Measurements from ENCODE around the gene RPS6KB1. TPM values are rescaled to one million over a fixed set of nuclear protein-coding genes. Genes with fewer than 3 reads are reported as not detected.
A peak's percentile ranks its signal among the peaks of the same experiment; 100 is the strongest.
"Not testable (repeated sequence)": the region's sequence is repeated elsewhere in the genome, so short reads cannot be mapped to it uniquely, and the experiment has no call there.

The RPS6KB1 gene
- total RNA-seq, 2 donors from 2014 or later, result 55.2 to 79.8 TPM

DNA sequence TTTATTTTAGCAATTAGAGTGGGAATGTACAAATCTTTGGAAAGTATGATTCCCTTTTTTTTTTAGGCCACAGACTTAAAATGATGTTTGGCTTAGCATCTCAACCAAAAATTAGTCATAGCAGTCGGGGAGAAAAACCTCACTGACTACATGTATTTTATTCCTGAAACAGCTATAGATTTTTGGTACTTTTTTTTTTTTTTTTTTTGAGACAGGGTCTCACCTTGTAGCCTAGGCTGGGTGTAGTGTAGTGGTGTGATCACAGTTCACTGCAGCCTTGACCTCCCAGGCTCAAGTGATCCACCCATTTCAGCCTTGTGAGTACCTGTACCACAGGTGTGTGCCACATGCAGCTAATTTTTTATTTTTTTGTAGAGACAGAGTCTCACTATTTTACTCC lies 48.2 kb downstream of the RPS6KB1 start:
- Mint-ChIP-seq H3K9me3 (no peaks in the 10 kb centered on the region), H3K27ac (peak overlapping the region; percentile 95), H3K4me3 (peak overlapping the region; percentile 19), H3K36me3 (ENCODE audit: low read depth) (peaks cover 100% of the 10 kb centered on the region), H3K27me3 (no peaks in the 10 kb centered on the region), H3K4me1 (peaks cover 6% of the 10 kb centered on the region)
- ATAC-seq (replicated peaks), result peak; percentile 67

GRCh38 chr17:59946433-59946832 lies 53.5 kb downstream of the RPS6KB1 start:
- ATAC-seq (replicated peaks); H3K27me3 Mint-ChIP-seq; H3K4me3 Mint-ChIP-seq; H3K9me3 Mint-ChIP-seq; H3K4me1 Mint-ChIP-seq: not testable (repeated sequence)
- Mint-ChIP-seq H3K27ac (peak overlapping the region; percentile 35), H3K36me3 (ENCODE audit: low read depth) (peaks cover 97% of the 10 kb centered on the region)

DNA sequence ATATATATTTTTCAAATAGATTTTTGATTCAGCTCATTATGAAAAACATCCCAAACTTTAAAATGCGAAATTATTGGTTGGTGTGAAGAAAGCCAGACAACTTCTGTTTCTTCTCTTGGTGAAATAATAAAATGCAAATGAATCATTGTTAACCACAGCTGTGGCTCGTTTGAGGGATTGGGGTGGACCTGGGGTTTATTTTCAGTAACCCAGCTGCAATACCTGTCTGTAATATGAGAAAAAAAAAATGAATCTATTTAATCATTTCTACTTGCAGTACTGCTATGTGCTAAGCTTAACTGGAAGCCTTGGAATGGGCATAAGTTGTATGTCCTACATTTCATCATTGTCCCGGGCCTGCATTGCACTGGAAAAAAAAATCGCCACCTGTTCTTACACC lies 54.4 kb downstream of the RPS6KB1 start:
- not testable (repeated sequence) for H3K27ac Mint-ChIP-seq; H3K4me3 Mint-ChIP-seq; ATAC-seq (replicated peaks); H3K4me1 Mint-ChIP-seq; H3K9me3 Mint-ChIP-seq; H3K27me3 Mint-ChIP-seq
- H3K36me3 Mint-ChIP-seq (ENCODE audit: low read depth), result peaks cover 96% of the 10 kb centered on the region

DNA sequence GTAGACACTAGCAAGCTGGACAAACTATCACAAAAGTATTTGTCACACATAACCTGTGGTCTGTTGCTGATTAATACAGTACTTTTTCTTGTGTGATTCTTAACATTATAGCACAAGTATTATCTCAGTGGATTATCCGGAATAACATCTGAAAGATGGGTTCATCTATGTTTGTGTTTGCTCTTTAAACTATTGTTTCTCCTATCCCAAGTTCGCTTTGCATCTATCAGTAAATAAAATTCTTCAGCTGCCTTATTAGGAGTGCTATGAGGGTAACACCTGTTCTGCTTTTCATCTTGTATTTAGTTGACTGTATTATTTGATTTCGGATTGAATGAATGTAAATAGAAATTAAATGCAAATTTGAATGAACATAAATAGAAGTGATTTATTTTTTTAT lies 57.1 kb downstream of the RPS6KB1 start:
- H3K27me3 Mint-ChIP-seq, result no peaks in the 10 kb centered on the region
- H3K9me3 Mint-ChIP-seq, result no peaks in the 10 kb centered on the region
- H3K4me1 Mint-ChIP-seq, result peaks cover 4% of the 10 kb centered on the region
- no peak for ATAC-seq (replicated peaks)
- no peak overlapping the region for H3K4me3 Mint-ChIP-seq
- no peak overlapping the region for H3K27ac Mint-ChIP-seq
- H3K36me3 Mint-ChIP-seq (ENCODE audit: low read depth), result peaks cover 92% of the 10 kb centered on the region

GRCh38 chr17:59954856-59955255 lies 61.9 kb downstream of the RPS6KB1 start:
- no peak overlapping the region for H3K27ac Mint-ChIP-seq
- H3K4me1 Mint-ChIP-seq, result no peaks in the 10 kb centered on the region
- no peaks in the 10 kb centered on the region for H3K9me3 Mint-ChIP-seq
- no peak overlapping the region for H3K4me3 Mint-ChIP-seq
- ATAC-seq (replicated peaks), result no peak
- H3K27me3 Mint-ChIP-seq, result no peaks in the 10 kb centered on the region
- peaks cover 93% of the 10 kb centered on the region for H3K36me3 Mint-ChIP-seq (ENCODE audit: low read depth)

GRCh38 chr17:59959574-59959973 lies 66.7 kb downstream of the RPS6KB1 start:
- H3K9me3 Mint-ChIP-seq; H3K4me1 Mint-ChIP-seq; H3K27me3 Mint-ChIP-seq; H3K27ac Mint-ChIP-seq; ATAC-seq (replicated peaks); H3K4me3 Mint-ChIP-seq: not testable (repeated sequence)
- peaks cover 89% of the 10 kb centered on the region for H3K36me3 Mint-ChIP-seq (ENCODE audit: low read depth)

- H3K4me1 Mint-ChIP-seq, result peaks cover 13% of the 10 kb centered on the region
- no peaks in the 10 kb centered on the region for H3K27me3 Mint-ChIP-seq
- no peak for ATAC-seq (replicated peaks)
- peak overlapping the region; percentile 99 for H3K4me3 Mint-ChIP-seq
- peaks cover 57% of the 10 kb centered on the region for H3K36me3 Mint-ChIP-seq (ENCODE audit: low read depth)
- H3K9me3 Mint-ChIP-seq, result no peaks in the 10 kb centered on the region
- no peak overlapping the region for H3K27ac Mint-ChIP-seq
These were observed 69.9 kb downstream of the RPS6KB1 start for GRCh38 chr17:59962739-59963318.

DNA sequence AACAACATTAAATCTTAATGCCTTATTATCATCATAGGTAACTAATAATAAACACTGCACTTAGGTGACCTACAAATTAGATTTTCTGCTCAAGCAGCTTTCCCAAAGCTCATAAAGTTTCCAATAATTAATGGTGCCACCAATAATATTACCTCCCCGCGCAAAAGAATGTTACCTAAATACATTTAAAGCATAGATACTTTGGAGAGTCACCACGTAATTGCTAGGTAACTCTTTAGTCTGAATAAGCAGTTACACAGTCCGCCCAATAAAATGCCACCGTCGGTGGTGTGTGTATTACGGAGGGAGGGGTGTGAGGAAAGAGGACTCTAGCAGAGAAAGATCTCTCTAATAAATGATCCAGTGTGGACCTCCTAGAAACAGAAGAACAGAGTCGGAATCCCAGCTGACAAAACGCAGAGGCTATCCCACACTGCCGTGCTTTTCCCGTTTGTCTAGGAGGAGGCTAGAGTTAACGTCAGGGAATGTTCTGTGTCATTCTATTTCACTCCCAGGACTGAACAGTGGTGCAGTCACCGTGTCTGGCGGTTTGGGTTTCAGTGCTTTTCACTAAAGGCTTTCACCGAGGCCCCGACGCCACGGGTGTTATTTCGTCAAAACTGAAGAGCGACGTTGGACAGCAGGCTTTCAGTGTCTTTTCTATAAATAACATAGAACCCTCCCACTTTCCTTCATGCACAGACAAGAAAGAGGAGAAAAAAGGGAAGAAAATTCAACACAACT lies 71.0 kb downstream of the RPS6KB1 start:
- Mint-ChIP-seq H3K4me3 (peak overlapping the region; percentile 99), H3K9me3 (no peaks in the 10 kb centered on the region), H3K4me1 (peaks cover 13% of the 10 kb centered on the region), H3K27me3 (no peaks in the 10 kb centered on the region), H3K27ac (peak overlapping the region; percentile 96), H3K36me3 (ENCODE audit: low read depth) (peaks cover 46% of the 10 kb centered on the region)
- peak; percentile 81 for ATAC-seq (replicated peaks)

DNA sequence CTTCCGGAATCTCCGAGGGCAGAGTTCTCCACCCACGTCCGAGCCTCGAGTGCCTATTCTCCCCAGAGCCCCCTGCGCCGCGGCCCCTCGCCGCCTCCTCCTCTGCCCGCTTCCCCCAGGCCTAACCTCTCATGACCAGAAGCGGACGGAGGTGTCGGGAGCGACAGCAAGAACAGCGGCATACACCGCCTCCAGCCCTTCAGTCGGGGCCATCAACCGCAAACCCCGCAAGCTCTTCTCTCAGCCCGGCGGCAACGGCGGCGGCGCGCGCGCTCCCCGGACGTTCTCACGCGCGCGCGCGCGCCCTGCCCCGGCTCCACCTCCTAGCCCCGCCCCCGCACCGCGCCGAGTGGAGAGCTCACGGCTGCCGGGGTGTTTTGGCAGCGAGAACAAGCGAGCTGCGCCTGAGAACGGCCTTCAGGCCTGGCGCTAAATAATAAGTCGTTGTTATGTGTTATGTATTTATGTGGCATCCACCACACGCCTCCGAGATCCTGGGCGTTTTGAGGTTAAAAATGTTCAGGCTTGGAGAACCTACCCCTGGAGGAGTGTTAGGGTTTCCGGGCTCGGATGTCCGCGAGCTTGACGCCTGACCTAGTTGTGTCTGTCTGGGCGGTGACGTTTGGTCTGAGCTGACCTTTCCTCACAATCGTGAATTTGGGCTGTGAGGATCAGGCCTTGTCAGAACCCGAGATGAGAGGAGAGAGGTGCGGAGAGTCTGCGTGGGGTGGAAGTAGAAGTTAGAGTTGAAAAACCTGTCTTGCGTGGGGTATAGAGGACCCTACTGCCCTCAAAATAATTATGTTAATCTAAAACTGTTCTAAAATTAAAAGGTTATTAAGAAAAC lies 71.8 kb downstream of the RPS6KB1 start, which contains the start of gene RNFT1:
Gene RNFT1, minus strand, starts transcription at position 259 of the 847 bp plus-strand sequence. Its CDS starts 77 bp downstream, at position 182.
- Mint-ChIP-seq H3K4me1 (peaks cover 13% of the 10 kb centered on the region), H3K36me3 (ENCODE audit: low read depth) (peaks cover 38% of the 10 kb centered on the region), H3K27ac (peak within 1 kb of the TSS; percentile 96), H3K4me3 (peak within 1 kb of the TSS; percentile 99), H3K9me3 (no peaks in the 10 kb centered on the region), H3K27me3 (no peaks in the 10 kb centered on the region)
- ATAC-seq (replicated peaks), result peak; percentile 80

DNA sequence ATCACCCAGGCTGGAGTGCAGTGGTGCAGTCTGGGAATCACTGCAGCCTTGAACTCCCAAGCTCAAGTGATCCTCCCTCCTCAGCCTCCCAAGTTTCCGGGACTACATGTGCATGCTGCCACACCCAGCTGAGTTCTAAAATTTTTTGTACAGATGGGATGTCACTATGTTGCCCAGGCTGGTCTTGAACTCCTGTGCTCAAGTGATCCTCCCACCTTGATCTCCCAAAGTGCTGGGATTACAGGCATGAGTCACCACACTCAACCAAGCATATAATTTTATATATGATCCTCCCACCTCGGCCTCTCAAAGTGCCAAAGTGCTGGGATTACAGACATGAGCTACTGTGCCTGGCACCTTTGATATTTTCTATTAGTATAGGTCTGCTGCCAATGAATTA lies 78.8 kb downstream of the RPS6KB1 start:
- not testable (repeated sequence) for H3K9me3 Mint-ChIP-seq; H3K4me1 Mint-ChIP-seq; ATAC-seq (replicated peaks); H3K27me3 Mint-ChIP-seq; H3K27ac Mint-ChIP-seq; H3K36me3 Mint-ChIP-seq (ENCODE audit: low read depth); H3K4me3 Mint-ChIP-seq

DNA sequence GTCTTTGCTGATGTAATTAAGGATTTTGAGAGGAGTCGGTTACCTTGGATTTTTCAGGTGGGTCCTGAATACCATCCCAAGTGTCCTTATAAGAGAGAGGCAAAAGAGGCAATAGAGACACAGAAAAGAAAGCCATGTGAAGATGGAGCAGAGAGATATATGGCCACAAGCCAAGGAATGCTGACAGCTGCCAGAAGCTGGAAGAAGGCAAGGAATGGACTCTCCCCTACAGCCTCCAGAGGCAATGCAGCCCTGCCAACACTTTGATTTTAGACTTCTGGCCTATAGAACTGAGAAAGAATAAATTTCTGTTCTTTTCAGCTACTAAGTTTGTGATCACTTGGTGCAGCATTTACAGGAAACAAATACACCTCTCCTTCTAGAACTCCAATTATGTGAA lies 79.9 kb downstream of the RPS6KB1 start:
- no peak overlapping the region for H3K27ac Mint-ChIP-seq
- no peaks in the 10 kb centered on the region for H3K36me3 Mint-ChIP-seq (ENCODE audit: low read depth)
- no peaks in the 10 kb centered on the region for H3K27me3 Mint-ChIP-seq
- no peak overlapping the region for H3K4me3 Mint-ChIP-seq
- no peaks in the 10 kb centered on the region for H3K4me1 Mint-ChIP-seq
- no peaks in the 10 kb centered on the region for H3K9me3 Mint-ChIP-seq
- no peak for ATAC-seq (replicated peaks)

GRCh38 chr17:59973483-59973882 lies 80.6 kb downstream of the RPS6KB1 start:
- not testable (repeated sequence) for H3K4me1 Mint-ChIP-seq; H3K27ac Mint-ChIP-seq; H3K27me3 Mint-ChIP-seq; ATAC-seq (replicated peaks); H3K9me3 Mint-ChIP-seq; H3K4me3 Mint-ChIP-seq; H3K36me3 Mint-ChIP-seq (ENCODE audit: low read depth)

DNA sequence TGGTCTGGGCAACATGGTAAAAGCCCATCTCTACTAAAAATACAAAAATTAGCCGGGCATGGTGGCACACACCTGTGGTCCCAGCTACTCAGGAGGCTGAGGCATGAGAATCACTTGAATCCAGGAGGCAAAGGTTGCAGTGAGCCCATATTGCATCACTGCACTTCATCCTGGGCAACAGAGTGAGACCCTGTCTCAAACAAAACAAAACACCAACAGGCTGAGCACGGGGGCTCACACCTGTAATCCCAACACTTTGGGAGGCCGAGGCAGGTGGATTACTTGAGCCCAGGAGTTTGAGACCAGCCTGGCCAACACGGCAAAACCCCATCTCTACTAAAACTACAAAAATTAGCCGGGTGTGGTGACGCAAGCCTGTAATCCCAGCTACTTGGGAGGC lies 82.2 kb downstream of the RPS6KB1 start:
- not testable (repeated sequence) for H3K4me3 Mint-ChIP-seq; H3K4me1 Mint-ChIP-seq; H3K27ac Mint-ChIP-seq; H3K27me3 Mint-ChIP-seq; H3K36me3 Mint-ChIP-seq (ENCODE audit: low read depth); ATAC-seq (replicated peaks); H3K9me3 Mint-ChIP-seq

- H3K9me3 Mint-ChIP-seq; H3K36me3 Mint-ChIP-seq (ENCODE audit: low read depth); H3K4me1 Mint-ChIP-seq; H3K4me3 Mint-ChIP-seq; ATAC-seq (replicated peaks); H3K27me3 Mint-ChIP-seq; H3K27ac Mint-ChIP-seq: not testable (repeated sequence)
These were observed 103.7 kb downstream of the RPS6KB1 start for GRCh38 chr17:59996608-59997007.

All from activated T-helper 17 cell treated with anti-CD3 and anti-CD28 coated beads, Interleukin-2, amount 50 U/mL, for 72 hours (primary cell).